ENCODE results near the gene ZBTB7C. TPM values are rescaled to one million over a fixed set of nuclear protein-coding genes. Genes with fewer than 3 reads are reported as not detected.
A peak's percentile ranks its signal among the peaks of the same experiment; 100 is the strongest.

The ZBTB7C gene
- total RNA-seq, 1 donor from 2014 or later = 15.0 TPM

DNA sequence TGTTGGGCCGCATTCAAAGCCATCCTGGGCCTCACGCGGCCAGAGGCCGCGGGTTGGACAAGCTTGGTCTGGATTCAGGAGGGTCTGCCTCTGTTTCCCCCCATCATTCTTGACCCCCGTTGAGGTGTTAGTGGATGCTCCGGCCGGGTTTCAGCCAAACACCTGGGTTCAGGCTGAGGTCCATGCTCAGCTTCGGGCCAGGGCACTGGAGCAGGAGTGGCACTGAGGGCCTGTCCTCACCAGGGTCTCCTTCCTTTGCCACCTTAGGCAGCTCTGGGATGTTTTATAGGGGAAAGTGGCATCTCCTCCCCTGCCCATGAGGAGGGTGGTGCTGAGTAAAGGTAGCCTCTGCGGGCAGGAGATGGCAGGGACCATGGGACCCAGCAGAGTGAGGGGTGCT lies 401.8 kb downstream of the ZBTB7C start:
- TF ChIP-seq, protein P1, sequence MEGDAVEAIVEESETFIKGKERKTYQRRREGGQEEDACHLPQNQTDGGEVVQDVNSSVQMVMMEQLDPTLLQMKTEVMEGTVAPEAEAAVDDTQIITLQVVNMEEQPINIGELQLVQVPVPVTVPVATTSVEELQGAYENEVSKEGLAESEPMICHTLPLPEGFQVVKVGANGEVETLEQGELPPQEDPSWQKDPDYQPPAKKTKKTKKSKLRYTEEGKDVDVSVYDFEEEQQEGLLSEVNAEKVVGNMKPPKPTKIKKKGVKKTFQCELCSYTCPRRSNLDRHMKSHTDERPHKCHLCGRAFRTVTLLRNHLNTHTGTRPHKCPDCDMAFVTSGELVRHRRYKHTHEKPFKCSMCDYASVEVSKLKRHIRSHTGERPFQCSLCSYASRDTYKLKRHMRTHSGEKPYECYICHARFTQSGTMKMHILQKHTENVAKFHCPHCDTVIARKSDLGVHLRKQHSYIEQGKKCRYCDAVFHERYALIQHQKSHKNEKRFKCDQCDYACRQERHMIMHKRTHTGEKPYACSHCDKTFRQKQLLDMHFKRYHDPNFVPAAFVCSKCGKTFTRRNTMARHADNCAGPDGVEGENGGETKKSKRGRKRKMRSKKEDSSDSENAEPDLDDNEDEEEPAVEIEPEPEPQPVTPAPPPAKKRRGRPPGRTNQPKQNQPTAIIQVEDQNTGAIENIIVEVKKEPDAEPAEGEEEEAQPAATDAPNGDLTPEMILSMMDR (IDR thresholded peaks at IDR 0.05) = no peak
- no peak for DNase-seq
- no peak overlapping the region for H3K27ac ChIP-seq
- H3K27me3 ChIP-seq (ENCODE audit: low read depth) = no peaks in the 10 kb centered on the region
- intact Hi-C loops (cut with DNase I) = no loop called here
- ATAC-seq = no peak
- no peaks in the 10 kb centered on the region for H3K36me3 ChIP-seq
- H3K4me3 ChIP-seq = no peak overlapping the region
- H3K4me1 ChIP-seq = peaks cover 9% of the 10 kb centered on the region
- no peaks in the 10 kb centered on the region for H3K9me3 ChIP-seq

DNA sequence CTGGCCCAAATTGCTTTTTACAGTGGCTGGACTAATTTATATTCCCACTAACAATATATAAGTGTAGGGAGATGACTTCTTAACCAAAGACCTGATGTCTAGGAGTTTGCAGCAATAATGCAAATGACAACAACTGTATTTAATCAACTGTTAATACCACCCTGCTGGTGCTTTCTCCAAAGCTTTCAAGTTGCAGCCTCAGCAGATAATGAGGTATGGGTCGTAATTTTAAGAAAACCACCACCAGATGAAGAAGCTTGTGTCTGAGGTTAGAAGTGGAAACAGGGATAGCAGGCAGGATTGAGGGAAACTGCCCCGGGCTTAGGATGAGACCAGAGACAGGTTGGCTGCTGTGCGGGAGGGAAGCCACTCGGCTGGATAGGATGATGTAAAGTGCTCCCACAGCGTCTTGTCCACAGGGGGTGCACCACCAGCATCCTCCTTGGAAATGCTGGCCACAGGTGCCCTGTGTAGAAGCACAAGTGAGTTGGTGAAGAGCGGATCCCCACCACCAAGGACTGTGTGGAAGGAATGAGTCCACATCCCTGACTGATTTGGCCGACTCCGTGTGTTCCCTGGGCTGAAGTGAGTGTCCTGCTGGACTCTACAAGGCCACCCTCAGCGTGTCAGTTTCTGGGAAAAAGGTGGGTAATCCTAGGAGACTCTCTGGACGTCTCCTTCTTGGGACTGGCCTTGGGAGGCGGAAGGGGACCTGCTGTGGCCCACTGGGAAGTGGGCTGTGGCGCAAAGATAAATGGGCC lies 402.6 kb downstream of the ZBTB7C start:
- no peaks in the 10 kb centered on the region for H3K36me3 ChIP-seq
- no peak overlapping the region for H3K27ac ChIP-seq
- DNase-seq (no peak), ATAC-seq (no peak)
- peaks cover 9% of the 10 kb centered on the region for H3K4me1 ChIP-seq
- TF ChIP-seq, protein P1 (IDR thresholded peaks at IDR 0.05) = no peak
- H3K9me3 ChIP-seq = no peaks in the 10 kb centered on the region
- intact Hi-C loops (cut with DNase I) = no loop called here
- no peaks in the 10 kb centered on the region for H3K27me3 ChIP-seq (ENCODE audit: low read depth)
- H3K4me3 ChIP-seq = no peak overlapping the region

DNA sequence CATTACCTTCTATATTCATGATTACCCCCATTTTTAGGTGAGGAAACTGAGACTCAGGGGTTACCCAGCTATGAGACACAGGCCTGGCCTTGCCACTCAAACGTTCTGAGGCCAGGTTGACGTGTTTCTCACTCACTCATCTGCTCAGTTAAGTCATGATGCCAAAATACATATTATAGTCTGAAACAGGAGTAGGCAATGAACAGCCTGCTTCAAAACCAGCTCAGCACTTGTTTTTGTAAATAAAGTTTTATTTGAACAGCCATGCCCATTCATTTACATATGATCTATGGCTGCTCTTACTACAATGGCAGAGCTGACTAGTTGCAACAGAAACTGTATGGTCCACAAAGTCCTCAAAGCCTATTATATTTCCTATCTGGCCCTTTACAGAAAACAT lies 404.6 kb downstream of the ZBTB7C start:
- ATAC-seq = no peak
- intact Hi-C loops (cut with DNase I) = no loop called here
- H3K27ac ChIP-seq = no peak overlapping the region

DNA sequence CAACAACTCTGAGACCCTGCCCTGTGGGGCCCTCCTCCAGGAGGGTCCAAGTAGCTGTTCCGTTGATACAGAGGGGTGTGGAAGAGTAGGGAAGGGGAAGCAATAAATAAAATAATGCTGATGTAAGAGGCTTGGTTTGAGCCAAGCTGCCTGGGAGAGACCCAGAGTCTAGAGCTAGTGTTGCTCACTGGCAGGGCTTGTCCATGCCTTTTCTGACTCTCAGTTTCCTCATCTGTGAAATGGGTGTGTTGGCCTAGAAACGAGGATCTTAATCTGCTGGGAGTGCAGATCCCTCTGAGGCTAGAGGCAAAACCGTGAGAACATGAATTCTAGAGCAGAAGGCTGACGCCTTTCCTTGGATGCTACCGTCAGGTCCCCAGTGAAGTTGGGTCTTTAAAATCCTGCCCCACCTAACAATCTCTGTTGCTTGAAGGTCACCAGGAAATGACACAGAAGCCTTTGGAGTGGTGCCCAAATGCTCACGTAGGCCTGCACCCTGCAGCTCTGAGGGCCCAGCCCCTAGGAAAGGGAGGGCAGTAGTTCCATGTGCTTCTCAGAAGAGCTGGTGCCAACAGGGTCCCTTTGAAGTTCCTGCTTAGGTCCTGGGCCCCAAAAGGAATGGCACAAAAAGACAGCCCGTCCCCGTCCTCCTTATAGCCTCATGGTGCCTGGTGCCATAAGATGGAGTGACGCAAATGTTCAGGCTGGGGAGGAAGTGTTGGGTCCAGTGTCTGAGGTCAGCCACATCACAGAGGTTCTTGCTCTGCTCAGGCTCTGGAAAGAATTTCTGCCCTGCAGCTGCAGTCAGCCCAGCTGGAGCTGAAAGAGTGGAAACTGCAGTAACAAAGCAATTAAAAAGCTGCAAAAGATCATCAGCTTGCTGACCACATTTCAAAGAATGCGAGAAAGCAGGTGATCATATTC lies 405.5 kb downstream of the ZBTB7C start:
- Histone ChIP-seq H3K4me1 (peaks cover 8% of the 10 kb centered on the region), H3K4me3 (no peak overlapping the region), H3K27ac (peak overlapping the region; percentile 31), H3K9me3 (no peaks in the 10 kb centered on the region), H3K27me3 (ENCODE audit: low read depth) (no peaks in the 10 kb centered on the region), H3K36me3 (no peaks in the 10 kb centered on the region)
- DNase-seq = no peak
- TF ChIP-seq, protein P1 (IDR thresholded peaks at IDR 0.05) = no peak
- intact Hi-C loops (cut with DNase I) = no loop called here
- ATAC-seq = peak; percentile 20

More for the DNA sequence above, 404.6 kb downstream of the ZBTB7C start:
- TF ChIP-seq, protein P1 (IDR thresholded peaks at IDR 0.05) = no peak
- Histone ChIP-seq H3K4me3 (no peak overlapping the region), H3K4me1 (peaks cover 9% of the 10 kb centered on the region), H3K9me3 (no peaks in the 10 kb centered on the region), H3K36me3 (no peaks in the 10 kb centered on the region), H3K27me3 (ENCODE audit: low read depth) (no peaks in the 10 kb centered on the region)
- DNase-seq = no peak

DNA sequence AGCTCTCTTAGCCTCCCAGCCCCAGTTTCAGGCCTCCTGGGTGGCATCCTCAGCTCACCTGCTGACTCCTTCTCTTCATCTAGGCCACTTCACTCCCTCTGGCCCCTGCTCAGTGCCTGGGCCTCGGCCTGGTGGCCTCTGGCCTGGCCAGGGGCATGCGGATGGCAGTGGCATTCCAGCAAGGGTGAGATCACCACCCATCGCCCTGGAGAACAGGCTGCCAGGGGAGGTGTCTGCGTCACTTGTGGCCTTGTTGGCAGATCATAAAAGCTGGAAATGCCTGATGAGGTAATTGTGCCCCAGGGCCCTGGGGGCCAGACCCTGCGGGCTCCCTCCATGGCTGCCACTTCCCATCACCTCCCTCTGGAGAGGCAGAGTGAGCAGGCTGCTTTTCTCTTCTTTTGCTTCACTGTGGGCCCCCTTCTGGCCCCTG lies 406.2 kb downstream of the ZBTB7C start:
- Histone ChIP-seq H3K9me3 (no peaks in the 10 kb centered on the region), H3K4me3 (no peak overlapping the region), H3K27me3 (ENCODE audit: low read depth) (no peaks in the 10 kb centered on the region), H3K27ac (peak overlapping the region; percentile 31), H3K36me3 (no peaks in the 10 kb centered on the region), H3K4me1 (peaks cover 5% of the 10 kb centered on the region)
- peak; percentile 76 to 91 for ATAC-seq
- intact Hi-C loops (cut with DNase I) = no loop called here
- peak; percentile 65 for DNase-seq
- TF ChIP-seq, protein P1 (IDR thresholded peaks at IDR 0.05) = no peak

Measured in lower lobe of right lung (tissue), 2 donors.